Heart right ventricle (tissue), 16 donors: ENCODE measurements around the gene MIB1. TPM values are rescaled to one million over a fixed set of nuclear protein-coding genes. Genes with fewer than 3 reads are reported as not detected.
"Not testable (repeated sequence)": the region's sequence is repeated elsewhere in the genome, so short reads cannot be mapped to it uniquely, and the experiment has no call there.

ENCODE experiments used
- ATAC-seq, 8 donors: fragments of 200-7000 bp; cut with Tn5 transposase; one replicate each; pipeline ENCODE4 v1.9.1; 2020; ENCODE audit warnings: mild to moderate bottlenecking in 8 of 8, moderate library complexity in 8 of 8, moderate number of reproducible peaks in 1 of 8
- DNase-seq, 2 donors: peaks; one replicate each; pipeline ENCODE4 v3.0.0-alpha.2; 2020
- H3K27ac ChIP-seq, 10 donors: fragments of 200-600 bp; sonication (generic) in 2 of 10; one replicate each; pipeline versions ENCODE4 v1.5.0 to v1.8.0; 2020 to 2022; ENCODE audit warnings: mild to moderate bottlenecking in 3 of 10
- H3K27me3 ChIP-seq, 7 donors: fragments of 200-600 bp; one replicate each; pipeline ENCODE4 v1.8.0; 2021 to 2022; ENCODE audit warnings: mild to moderate bottlenecking in 2 of 7
- H3K36me3 ChIP-seq, 9 donors: fragments of 200-600 bp; sonication (generic) in 1 of 9; one replicate each; pipeline versions ENCODE4 v1.5.0 to v1.8.0; 2020 to 2022; ENCODE audit warnings: mild to moderate bottlenecking in 2 of 9
- H3K4me1 ChIP-seq, 9 donors: fragments of 200-600 bp; sonication (generic) in 1 of 9; one replicate each; pipeline versions ENCODE4 v1.5.0 to v1.8.0; 2020 to 2022; ENCODE audit warnings: mild to moderate bottlenecking in 4 of 9
- H3K4me3 ChIP-seq, 10 donors: fragments of 200-600 bp; sonication (generic) in 2 of 10; one replicate each; pipeline versions ENCODE4 v1.5.0 to v1.8.0; 2020 to 2022; ENCODE audit warnings: mild to moderate bottlenecking in 7 of 10, moderate library complexity in 2 of 10
- H3K9me3 ChIP-seq, 11 donors: fragments of 200-600 bp in 10 of 11; sonication (generic) in 2 of 11; one replicate each; pipeline versions ENCODE4 v1.5.0 to v1.8.0; 2013 to 2022; ENCODE audit warnings: mild to moderate bottlenecking in 2 of 11, control low read depth in 1 of 11, moderate library complexity in 1 of 11
- WGBS, 2 donors: extraction: QIAGEN DNeasy Blood & Tissue Kit; methylation state at CpG; one replicate each; pipeline ENCODE4 v1.1.7; 2013; ENCODE audit warnings: inconsistent platforms in 1 of 2; 5-methylcytosine and 5-hydroxymethylcytosine counted together
- intact Hi-C, 10 donors: fragments of 100-400 bp; cut with DNase I; formaldehyde crosslinking; loops; one replicate each; pipeline versions ENCODE4 v1.11.1 to v1.14.2; 2022
- polyA plus RNA-seq, 2 donors: library from polyadenylated mRNA; stranded (reverse); fragments of 200-250 nt; gene quantifications; one replicate each; pipeline ENCODE4 v1.2.3, GENCODE V29; 2013
- total RNA-seq, 10 donors: library from RNA; stranded (reverse); fragmentation: NEBNext Ultra II Directional in 3 of 10; extraction: Animal tissue kit (Norgen Biotek cat#: 25700) in 3 of 10; gene quantifications; one replicate each; pipeline versions ENCODE4 v1.2.1 to v1.2.4, GENCODE V29; 2021 to 2023
- TF ChIP-seq, protein P1 (sequence below), 9 donors: fragments of 200-600 bp; sonication (generic) in 2 of 9; IDR thresholded peaks; one replicate each; pipeline versions ENCODE4 v1.5.0 to v1.8.0; 2021 to 2022; ENCODE audit warnings: antibody characterized with exemption in 9 of 9, mild to moderate bottlenecking in 5 of 9, moderate library complexity in 1 of 9
- donor health status: Arrhythmogenic right ventricular cardiomyopathy.
- donor health status: ischemic (EF 13 %, LVEDD 7.1; RV severe dilation, severe dysfunction).
- donor health status: healthy with polysubstance abuse.
- donor health status: DM: no; HTN: yes; CAD: no.
- donor health status: DM: no; HTN: no; CAD: no.
- donor health status: ischemic (EF 25% LVEDD 6.9; RV normal size, moderate dysfunction).
- donor health status: ischemic (EF 25% LVEDD 5.7; RV mildly dilated, moderate dysfunction).
- donor health status: healthy.
- donor health status: DM: yes; HTN: yes; CAD: no.
- donor health status: Ischemic cardiomyopathy.
- donor health status: ischemic (EF 35%, LVEDD 5.7; RV mildly dilated, moderate dysfunction).
- donor health status: nonischemic (EF 11% LVEDD 7.7; RV severe dilation, severe dysfunction).
- donor health status: DM: yes; HTN: yes; CAD: no.
- donor health status: PGD.
- donor health status: ischemic (EF 29% LVEDD 5.4; RV normal size, mild dysfunction).
- donor health status: nonischemic (EF 23%, LVEDD 6.1; RV moderate dilation, normal function).

MIB1 gene
- total and polyA plus RNA-seq, 12 donors = 3.7 to 32.2 (median 25.0) TPM

DNA sequence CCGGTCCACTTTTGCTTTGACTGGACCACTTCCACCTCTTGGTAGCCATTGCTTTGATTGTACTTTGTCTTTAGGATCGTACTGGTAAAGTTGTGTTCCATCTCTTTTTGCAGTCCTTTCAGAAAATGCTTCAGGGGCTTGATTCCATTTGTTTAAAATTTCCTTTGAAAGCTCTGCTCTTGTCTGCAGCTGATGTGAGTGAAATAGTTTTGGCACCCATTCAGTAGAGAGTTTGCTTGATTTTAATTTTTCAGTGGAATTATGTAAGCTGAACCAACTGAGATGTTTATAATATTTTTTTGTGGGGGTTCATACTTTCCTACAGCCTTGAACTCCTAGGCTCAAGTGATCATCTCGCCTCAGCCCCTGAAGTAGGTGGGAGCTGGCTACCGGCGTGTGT, 7.6 kb upstream of the MIB1 start:
- peaks cover 0 to 9% (median 0%) of the 10 kb centered on the region in 9 donors for H3K4me1 ChIP-seq
- no peak for DNase-seq
- no peak for ATAC-seq
- H3K4me3 ChIP-seq = no peak overlapping the region
- TF ChIP-seq, protein P1, sequence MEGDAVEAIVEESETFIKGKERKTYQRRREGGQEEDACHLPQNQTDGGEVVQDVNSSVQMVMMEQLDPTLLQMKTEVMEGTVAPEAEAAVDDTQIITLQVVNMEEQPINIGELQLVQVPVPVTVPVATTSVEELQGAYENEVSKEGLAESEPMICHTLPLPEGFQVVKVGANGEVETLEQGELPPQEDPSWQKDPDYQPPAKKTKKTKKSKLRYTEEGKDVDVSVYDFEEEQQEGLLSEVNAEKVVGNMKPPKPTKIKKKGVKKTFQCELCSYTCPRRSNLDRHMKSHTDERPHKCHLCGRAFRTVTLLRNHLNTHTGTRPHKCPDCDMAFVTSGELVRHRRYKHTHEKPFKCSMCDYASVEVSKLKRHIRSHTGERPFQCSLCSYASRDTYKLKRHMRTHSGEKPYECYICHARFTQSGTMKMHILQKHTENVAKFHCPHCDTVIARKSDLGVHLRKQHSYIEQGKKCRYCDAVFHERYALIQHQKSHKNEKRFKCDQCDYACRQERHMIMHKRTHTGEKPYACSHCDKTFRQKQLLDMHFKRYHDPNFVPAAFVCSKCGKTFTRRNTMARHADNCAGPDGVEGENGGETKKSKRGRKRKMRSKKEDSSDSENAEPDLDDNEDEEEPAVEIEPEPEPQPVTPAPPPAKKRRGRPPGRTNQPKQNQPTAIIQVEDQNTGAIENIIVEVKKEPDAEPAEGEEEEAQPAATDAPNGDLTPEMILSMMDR (IDR thresholded peaks at IDR 0.05) = no peak
- no peaks in the 10 kb centered on the region for H3K36me3 ChIP-seq
- intact Hi-C loops = no loop called here
- no peak overlapping the region for H3K27ac ChIP-seq
- no peaks in the 10 kb centered on the region for H3K27me3 ChIP-seq
- WGBS, 2 donors = 87 to 97% methylated on average over 5 of the region's 5 CpGs
- H3K9me3 ChIP-seq = peaks cover 0 to 11% (median 0%) of the 10 kb centered on the region in 11 donors

- no peaks in the 10 kb centered on the region for H3K36me3 ChIP-seq
- intact Hi-C loops = loop anchor here in 1 of 10 donors (2.0 kb wide), 1 partner anchor 27 kb away; no protein-coding TSS in a partner anchor
- TF ChIP-seq, protein P1 (IDR thresholded peaks at IDR 0.05) = no peak
- ATAC-seq (no peak), DNase-seq (peak in 1 of 2 donors; percentile 24)
- H3K27ac ChIP-seq = peak overlapping the region in 2 of 10 donors; percentile 23 to 36
- no peak overlapping the region for H3K4me3 ChIP-seq
- 48 to 55% methylated on average over 12 of the region's 12 CpGs for WGBS, 2 donors
- peaks cover 0 to 10% (median 0%) of the 10 kb centered on the region in 11 donors for H3K9me3 ChIP-seq
- no peaks in the 10 kb centered on the region for H3K27me3 ChIP-seq
- peaks cover 0 to 10% (median 7%) of the 10 kb centered on the region in 9 donors for H3K4me1 ChIP-seq
Measured at GRCh38 chr18:21735452-21736015, 5.1 kb upstream of the MIB1 start.

- H3K9me3 ChIP-seq, DNase-seq, H3K27ac ChIP-seq, ATAC-seq, intact Hi-C loops, H3K36me3 ChIP-seq, H3K27me3 ChIP-seq, H3K4me3 ChIP-seq: not testable (repeated sequence)
- 96 to 97% methylated on average over 4 of the region's 4 CpGs for WGBS, 2 donors
- peaks cover 0 to 13% (median 8%) of the 10 kb centered on the region in 9 donors for H3K4me1 ChIP-seq
Measured at GRCh38 chr18:21736926-21737325, 3.7 kb upstream of the MIB1 start.

DNA sequence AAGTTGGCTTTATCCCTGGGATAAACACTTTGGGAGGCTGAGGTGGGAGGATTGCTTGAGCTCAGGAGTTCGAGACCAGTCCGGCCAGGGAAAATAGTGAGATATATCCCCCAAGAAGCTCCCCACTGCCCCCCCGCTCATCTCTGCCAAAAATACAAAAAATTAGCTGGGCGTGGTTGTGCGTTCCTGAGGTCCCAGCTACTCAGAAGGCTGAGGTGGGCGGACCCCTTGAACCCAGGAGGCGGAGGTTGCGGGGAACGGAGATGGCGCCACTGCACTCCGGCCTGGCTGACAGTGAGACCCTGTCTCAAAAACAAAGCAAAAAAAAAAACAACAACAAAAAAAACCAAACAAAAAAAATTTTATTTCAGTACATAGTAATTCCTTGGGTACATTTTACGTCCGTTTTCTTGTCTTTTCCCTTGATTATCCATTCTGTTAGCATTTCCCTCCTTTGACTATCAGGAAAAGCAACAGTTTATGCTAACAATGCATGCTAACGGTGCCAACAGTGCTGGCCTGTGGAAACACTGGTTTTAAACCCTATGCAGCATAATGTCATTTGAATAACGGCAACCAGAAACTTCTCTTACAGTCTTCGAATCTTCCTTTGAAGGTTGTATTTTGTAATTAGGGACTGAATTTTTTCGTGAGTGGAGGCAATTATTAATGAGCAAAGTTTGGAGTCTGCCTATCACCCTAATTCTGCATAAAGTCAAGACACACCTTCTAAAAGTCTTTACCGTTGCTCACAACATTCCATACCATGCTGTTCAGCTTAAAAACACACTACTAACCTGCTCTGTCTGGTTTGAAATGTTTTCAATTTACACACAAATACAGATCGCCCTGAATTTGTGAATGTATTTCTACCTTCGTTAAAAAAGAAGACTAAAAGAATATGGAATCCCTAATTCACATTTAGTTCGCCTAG, 721 bp upstream of the MIB1 start:
- 43 to 47% methylated on average over 21 of the region's 21 CpGs for WGBS, 2 donors
- peak in 4 of 8 donors; percentile 1 to 5 (median 2) for ATAC-seq

More for the DNA sequence above, 721 bp upstream of the MIB1 start:
- intact Hi-C loops = loop anchor here in 6 of 10 donors (1.0 to 10.0 kb wide), 7 partner anchors 35 to 1235 kb away; partner anchors contain the start of genes ABHD3 (in 3 of the 6) and ESCO1 (in 2 of the 6)
- peaks cover 0 to 10% (median 0%) of the 10 kb centered on the region in 11 donors for H3K9me3 ChIP-seq
- TF ChIP-seq, protein P1 (IDR thresholded peaks at IDR 0.05) = no peak
- peak; percentile 11 to 18 for DNase-seq
- peak overlapping the region in 9 of 10 donors; percentile 74 to 99 (median 90) for H3K4me3 ChIP-seq
- H3K27ac ChIP-seq = peak overlapping the region in 9 of 10 donors; percentile 16 to 99 (median 96)
- peaks cover 0 to 41% (median 16%) of the 10 kb centered on the region in 9 donors for H3K4me1 ChIP-seq
- no peaks in the 10 kb centered on the region for H3K27me3 ChIP-seq
- H3K36me3 ChIP-seq = no peaks in the 10 kb centered on the region
